ENCODE measurements around the gene NUP210. TPM values are rescaled to one million over a fixed set of nuclear protein-coding genes. Genes with fewer than 3 reads are reported as not detected.
"Not testable (repeated sequence)": the region's sequence is repeated elsewhere in the genome, so short reads cannot be mapped to it uniquely, and the experiment has no call there.

Gene NUP210
- total RNA-seq, 1 donor, result 140 TPM

DNA sequence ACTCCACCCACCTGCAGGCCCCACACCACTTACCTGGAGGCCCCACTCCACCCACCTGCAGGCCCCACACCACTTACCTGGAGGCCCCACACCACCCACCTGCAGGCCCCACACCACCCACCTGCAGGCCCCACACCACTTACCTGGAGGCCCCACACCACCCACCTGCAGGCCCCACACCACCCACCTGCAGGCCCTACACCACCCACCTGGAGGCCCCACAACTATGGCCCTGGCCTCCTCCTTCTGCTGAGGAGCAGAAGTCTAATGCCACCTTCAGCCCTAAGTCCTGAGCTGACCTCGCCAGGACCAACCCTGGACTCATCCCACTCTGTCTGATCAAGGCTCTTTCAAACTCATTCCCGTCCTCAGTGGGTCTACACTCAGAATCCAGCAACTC lies 42.4 kb downstream of the NUP210 start:
- DNase-seq (ENCODE audit: low read depth in 2 of 3, low spot score in 2 of 3), result not testable (repeated sequence)

DNA sequence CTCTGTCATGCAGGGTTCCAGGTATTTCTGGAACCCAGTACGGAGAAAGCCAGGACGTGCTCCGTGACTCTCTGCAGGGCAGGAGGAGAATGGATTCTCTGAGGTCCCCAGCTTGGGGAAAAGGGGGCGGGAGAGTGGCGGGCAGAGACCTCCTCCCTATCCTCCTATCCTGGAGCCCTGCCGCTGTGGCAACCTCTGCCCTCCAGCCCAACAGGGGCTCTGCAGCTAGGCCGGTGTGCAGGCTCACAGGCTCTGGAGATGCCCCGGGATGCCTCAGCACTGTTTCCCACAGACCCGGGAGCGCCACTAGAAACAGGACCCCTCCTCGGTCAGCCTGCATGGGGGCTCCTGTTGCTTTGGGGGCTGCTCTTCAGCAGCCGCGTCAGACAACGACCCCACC lies 43.1 kb downstream of the NUP210 start:
- DNase-seq (ENCODE audit: low read depth in 2 of 3, low spot score in 2 of 3), result no peak

DNA sequence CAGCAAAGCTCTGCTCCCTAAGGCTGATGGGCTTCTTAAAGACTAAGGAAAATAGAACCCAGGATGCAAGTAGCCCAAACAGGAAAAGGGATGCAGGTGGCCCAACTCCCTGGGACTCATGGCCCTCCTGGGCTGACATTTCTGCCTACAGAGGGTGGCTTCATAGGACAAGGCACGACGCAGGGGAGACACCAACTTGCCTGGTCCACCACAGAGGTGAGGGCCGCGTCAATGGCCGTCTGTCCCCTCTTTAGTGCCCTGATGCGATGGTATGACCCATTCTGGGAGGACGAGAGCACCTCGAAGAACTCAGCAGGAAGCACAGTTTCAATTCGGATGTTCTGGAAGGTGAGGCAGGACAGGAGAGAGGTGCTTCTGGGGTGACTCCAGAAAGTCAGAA lies 44.0 kb downstream of the NUP210 start:
- DNase-seq (ENCODE audit: low read depth in 2 of 3, low spot score in 2 of 3), result no peak

DNA sequence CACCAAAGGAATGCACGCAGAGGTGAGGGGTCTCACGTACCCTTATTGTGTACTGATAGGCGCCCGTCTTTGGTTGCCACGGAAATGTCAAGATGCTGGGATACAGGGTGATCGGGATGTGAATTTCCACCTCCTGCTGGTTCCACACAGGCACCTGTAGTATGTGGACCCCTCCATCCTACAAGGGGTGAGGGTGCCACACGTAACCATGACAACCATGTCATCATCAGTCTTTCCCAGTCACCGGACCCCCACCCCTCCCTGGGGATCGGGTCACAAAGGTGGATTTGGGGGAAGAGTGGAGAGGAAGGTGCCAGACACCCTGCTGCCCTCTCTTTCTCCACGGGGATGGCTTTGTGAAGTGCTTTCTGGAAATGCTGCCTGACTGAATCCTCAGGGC lies 44.7 kb downstream of the NUP210 start:
- DNase-seq (ENCODE audit: low read depth in 2 of 3, low spot score in 2 of 3), result no peak

DNA sequence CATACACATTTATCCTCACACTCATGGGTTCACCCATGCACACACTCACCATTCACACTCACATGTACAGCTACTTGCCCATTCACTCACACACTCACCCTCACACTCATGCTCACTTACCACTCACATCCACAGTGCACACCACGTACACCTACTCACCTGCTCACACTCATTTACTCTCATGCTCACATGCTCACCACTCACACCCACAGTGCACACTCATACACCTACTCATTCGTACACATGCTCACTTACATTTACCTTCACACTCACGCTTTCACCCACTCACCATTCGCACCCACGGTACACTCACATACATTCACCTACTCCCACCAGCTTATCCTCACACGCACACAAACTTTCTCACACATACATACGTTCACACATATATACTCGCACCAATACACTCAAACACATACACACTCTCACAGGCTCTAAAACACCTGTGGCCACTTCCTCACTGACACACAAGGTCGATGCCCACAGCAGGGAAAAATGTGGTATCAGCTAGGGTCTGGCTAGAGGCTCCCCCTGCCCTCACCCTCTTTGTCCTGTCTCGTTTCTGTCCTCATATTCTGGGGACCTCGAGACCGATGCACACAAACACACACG lies 46.0 kb downstream of the NUP210 start:
- DNase-seq (ENCODE audit: low read depth in 2 of 3, low spot score in 2 of 3), result no peak

DNA sequence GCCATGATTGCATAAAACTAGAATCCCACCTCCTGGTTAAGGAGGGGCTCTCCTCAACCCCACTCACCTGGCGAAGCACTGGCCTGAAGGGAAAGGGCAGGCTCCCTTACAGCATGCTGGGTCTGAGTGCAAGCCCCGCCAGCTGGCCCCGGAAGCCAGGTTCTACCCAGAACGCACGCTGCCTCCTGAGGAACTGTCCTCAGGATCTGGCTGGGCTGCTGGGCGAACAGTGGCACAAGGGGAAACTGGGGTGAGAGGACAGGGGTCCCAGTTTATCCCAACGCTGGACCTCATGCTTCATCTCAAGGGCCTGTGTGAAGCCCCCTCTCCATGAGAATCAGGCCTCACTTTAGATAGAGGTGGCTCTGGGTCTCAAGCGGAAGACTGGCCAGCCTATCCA lies 47.5 kb downstream of the NUP210 start:
- DNase-seq (ENCODE audit: low read depth in 2 of 3, low spot score in 2 of 3), result no peak

DNA sequence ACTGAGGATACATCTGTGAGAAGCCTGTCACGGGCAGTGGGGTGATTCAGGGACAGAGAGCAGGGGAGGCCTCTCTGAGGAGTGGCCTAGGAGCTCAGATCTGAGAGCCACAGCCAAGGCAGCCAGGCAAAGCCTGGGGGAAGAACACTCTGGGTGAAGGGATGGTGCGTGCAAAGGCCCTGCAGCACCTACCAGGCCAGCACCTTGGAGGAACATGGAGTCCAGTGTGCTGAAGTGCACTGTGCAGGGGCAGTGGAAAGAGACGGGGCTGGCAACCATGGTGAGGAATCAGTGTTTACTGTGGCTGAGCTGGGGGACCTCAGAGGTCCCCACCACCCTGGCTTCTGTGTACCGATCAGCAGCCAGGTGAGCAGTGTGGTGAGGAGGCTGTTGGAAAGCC lies 48.0 kb downstream of the NUP210 start:
- no peak for DNase-seq (ENCODE audit: low read depth in 2 of 3, low spot score in 2 of 3)

DNA sequence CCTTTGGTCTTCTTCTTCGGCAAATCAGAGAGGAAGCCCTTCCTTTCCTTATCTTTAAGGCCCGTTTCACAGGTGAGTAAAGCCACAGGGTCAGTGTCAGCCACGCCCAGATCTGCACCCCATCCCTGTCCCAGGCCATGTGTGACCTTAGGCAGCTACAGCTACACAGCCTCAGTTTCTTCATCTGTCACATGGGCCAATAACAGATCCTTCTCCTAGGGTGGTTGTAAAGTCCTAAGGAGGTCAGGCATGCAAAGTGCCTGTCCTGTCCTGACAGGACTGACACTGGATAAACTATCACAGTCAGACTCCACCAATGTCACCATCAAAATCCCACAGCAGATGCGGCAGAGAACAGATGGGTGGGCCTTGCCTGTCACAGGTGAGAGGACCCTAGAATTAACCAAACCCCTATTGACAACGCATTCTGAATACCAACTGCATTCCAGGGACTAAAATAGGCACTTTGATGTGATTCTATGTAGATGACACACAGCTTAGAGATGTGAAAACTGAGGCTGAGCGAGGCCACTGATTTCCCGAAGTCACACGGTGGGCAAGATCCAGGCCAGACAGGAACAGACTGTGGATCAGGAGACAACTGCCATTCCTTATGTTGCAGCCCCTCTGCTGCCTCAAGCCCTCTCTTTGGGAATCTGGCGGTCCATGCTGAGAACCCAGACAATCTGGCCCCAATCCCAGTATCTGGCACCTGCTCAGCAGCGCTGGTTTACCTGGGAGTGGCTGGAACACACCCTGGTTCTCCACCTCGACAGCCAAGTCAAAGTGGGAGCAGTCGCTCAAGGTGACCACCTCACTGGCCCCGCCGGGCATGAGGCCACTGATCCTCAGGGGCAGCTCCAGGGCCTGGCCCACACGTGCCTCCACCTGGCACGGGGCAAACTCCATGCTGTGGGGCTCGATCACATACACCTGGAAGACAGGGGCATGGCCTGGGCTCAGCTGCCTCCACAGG lies 48.7 kb downstream of the NUP210 start:
- DNase-seq (ENCODE audit: low read depth in 2 of 3, low spot score in 2 of 3), result no peak

DNA sequence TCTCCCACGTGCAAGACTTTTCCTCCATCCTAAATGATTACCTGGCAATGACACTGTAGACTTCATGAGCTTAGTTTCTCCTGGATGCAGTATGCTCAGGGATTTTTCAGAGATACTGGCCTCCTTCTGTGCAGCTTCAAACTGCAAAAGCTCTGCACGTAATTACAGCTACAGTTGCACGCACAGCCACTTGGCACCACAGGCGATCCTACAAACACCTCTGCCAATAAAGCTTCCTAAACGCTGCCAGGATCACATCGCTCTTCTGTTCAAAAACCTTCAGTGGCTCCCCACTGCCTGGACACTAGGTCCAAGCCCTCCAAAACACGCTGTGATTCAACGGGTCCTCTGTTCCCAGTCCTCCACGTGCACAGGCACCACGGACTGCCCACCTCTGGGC lies 49.5 kb downstream of the NUP210 start:
- no peak for DNase-seq (ENCODE audit: low read depth in 2 of 3, low spot score in 2 of 3)

DNA sequence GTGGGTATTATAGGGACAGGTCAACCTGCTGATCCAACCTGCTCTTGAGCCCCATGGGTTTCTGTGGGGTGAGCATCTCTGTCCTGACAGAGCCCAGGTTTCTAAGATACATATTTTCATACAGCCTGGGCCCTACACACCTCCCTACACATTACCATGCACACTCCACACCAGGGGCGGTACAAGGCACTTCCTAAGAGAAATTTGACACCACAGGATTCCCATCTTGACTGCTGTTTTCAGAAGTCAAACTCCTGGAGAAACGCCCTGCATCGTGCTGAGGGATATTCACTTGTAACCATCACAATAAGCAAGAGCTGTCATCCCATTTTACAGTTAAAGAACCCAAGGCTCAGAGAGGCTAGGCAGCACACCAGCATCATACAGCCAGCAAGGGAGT lies 50.1 kb downstream of the NUP210 start:
- no peak for DNase-seq (ENCODE audit: low read depth in 2 of 3, low spot score in 2 of 3)

DNA sequence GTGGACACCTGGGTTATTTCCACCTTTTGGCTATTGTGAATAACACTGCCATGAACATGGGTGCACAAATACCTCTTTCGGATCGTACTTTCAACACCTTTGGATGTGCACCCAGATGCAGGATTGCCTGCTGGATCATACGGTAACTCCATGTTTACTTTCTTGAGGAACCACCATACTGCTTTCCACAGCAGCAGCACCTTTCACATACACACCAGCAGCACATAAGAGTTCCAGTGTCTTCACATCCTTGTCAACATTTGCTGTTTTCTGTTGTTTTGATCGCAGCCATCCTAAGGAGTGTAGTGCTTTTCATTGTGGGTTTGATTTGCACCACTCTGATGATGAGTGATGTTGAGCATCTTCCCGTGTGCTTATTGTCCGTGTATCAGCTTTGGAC lies 51.3 kb downstream of the NUP210 start:
- no peak for DNase-seq (ENCODE audit: low read depth in 2 of 3, low spot score in 2 of 3)

DNA sequence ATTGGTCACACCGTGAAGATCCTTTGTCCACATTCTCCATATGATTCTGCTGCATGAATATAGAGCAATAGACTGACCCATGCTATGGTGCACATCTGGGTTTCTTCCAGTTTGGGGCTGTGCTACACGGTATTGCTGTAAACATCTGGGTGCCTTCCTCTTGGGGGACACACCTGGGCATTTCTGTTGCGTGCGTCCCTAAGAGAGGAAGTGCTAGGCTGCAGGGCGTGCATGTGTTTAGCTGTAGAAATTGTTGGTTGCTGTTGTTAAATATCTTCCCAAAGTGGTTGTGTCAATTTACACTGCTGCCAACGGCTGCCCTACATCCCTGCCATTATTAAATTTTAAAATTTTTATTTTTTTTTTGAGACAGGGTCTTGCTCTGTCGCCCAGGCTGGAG lies 52.4 kb downstream of the NUP210 start:
- DNase-seq (ENCODE audit: low read depth in 2 of 3, low spot score in 2 of 3), result no peak

DNA sequence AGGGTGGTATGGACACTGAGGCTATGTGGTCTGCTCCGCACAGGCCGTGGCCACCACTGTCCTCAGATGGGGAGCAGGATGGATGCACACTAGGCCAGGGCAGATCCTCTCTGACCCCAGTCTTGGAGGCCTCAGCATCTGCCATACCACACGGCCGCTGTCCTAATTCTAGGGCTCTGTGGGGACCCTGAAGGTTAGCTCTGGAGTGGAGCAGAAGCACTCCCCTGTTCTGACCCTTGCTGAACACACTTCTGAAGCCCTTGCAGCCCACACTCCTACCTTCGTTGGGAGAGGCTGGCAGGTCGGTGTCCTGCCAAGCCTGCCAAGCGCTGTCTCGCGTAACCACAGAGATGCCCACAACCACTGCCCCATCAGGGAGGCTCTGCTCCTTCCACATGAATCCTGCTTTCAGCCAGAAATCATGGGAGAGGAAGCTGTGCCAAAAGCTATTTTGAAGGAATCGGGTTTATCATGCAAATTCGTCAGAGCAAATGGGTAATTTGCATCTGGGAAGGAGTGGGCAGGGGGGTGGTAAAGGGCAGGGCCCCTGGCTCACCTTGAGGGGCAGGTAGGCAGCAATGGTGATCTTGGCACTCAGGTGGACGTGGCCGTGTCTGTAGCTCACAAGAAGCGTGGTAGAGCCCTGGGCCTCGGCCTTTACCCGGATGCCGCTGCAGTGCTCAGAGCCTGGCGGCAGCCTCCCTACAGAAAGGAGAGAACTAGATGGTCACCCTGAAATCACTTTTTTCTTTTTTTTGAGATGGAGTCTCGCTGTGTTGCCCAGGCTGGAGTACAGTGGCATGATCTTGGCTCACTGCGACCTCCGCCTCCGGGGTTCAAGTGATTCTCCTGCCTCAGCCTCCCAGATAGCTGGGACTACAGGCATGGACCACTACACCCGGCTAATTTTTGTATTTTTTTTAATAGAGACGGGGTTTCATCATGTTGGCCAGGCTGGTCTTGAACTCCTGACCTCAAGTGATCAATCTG lies 54.4 kb downstream of the NUP210 start:
- no peak for DNase-seq (ENCODE audit: low read depth in 2 of 3, low spot score in 2 of 3)

DNA sequence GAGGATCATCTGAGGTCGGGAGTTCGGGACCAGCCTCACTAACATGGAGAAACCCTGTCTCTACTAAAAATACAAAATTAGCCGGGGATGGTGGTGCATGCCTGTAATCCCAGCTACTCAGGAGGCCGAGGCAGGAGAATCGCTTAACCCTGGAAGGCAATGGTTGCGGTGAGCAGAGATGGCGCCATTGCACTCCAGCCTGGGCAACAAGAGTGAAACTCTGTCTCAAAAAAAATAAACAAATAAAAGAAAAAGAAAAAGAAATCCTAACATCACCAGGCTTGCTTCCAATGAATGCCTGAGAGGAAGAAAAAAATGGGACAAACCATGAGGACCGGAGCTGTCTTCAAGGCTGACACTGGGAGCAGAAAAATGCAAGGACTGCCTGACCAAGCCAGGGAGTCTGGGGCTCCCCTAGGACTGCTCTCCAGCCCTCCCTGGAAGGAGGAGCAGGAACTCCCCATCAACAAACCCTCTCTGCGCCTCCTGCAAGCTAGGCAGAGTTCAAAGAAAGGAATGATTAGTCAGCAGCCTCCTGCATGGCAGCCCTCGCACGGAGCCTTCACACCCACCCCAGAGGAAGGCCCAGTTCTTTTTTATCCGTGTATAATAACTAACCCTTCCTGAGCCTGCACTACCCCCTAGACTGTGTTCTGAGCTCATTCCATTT lies 55.4 kb downstream of the NUP210 start:
- DNase-seq (ENCODE audit: low read depth in 2 of 3, low spot score in 2 of 3), result no peak

DNA sequence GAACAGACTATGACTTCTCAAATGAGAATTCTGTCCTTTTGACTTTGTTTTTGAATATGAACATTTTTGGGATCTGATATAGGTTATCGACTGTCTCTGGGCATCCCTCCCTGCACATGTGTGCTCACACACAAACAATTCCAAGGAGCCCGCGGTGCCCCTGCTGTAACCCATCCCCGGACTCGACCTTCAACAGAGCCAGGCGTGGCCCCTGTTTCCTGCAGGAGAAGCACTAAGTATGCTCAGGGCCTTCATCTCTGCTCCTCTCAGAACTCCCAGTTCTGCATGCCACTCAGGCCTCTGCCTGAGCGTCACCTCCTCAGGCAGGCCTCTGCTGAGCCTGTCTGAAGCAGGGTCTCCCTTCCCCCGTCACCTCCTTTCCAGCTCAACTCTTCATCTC lies 57.6 kb downstream of the NUP210 start:
- no peak for DNase-seq (ENCODE audit: low read depth in 2 of 3, low spot score in 2 of 3)

DNA sequence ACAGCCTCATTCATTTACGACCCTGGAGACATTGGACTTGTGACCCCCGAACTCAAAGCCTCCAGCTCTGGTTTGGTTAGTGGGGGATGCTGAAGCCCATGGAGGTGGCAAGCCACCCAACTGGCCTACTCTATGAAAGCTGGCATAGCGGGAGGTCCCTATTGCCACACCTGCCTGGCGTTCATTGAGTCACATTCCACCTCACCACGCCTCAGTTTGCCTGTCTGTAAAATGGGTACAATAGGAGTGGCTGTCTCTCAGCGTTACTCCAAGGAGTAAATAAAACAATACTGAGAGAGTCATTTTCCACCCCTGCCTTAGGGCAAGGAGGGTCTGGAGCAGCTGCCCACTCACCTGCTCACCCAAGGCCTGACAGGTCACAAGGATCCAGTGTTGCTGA lies 60.2 kb downstream of the NUP210 start:
- DNase-seq (ENCODE audit: low read depth in 2 of 3, low spot score in 2 of 3), result no peak

DNA sequence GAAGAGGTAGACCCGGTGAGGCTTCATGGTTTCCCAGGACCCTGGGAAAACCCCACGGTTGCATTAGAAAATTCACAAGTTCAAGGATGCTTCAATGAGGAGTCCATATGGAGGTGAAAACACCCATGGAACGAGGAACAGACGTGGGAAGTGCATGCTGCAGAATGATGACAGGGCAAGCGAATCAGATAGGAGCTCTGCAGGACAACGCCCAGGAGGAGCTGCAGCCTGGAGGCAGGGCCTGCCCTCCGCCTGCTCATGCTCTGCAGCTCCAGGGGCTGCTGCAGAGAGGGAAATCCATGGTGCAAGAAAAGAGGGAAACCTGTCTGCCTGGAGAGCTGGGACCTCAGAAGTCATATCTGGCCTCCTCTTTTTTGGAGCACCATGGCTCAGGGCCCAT lies 61.5 kb downstream of the NUP210 start:
- no peak for DNase-seq (ENCODE audit: low read depth in 2 of 3, low spot score in 2 of 3)

DNA sequence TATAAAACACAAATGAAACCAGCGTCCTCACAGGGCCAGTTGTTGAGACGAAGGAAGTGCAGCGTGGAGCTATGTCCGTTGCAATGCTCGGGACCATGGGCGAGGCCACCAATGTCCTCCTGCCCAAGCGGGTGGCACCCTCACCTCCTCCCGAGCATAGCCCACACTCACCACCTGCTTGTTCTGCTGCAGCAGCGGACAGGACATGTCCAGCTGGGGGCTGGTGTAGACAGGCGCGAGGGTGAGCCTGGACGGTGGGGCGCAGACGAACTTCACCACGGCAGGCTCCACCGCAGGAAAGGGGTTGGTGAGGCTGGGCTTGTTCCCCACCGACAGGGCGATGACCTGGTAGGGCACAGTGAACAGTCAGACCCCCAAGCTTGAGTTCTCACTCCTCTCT lies 62.1 kb downstream of the NUP210 start:
- DNase-seq (ENCODE audit: low read depth in 2 of 3, low spot score in 2 of 3), result no peak

DNA sequence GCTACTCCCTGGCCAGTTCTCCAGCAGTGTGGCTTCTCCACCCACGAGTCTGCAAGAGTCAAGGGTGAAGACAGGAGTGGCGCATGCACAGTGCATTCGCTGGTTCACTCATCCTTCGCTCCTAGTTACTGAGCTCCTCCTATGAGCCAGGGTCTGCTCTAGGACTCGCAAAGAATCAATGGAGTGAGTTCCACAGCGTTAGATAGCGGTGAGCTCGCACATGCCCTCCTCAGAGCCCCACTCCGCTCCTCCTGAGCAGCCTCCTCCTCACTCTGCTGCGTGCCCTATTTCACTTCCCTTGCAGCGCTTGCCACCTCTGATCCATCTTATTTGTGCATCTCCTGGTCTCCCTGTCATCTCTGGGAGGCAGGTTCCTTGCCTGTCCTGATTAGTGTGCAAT lies 63.0 kb downstream of the NUP210 start:
- DNase-seq (ENCODE audit: low read depth in 2 of 3, low spot score in 2 of 3), result no peak

DNA sequence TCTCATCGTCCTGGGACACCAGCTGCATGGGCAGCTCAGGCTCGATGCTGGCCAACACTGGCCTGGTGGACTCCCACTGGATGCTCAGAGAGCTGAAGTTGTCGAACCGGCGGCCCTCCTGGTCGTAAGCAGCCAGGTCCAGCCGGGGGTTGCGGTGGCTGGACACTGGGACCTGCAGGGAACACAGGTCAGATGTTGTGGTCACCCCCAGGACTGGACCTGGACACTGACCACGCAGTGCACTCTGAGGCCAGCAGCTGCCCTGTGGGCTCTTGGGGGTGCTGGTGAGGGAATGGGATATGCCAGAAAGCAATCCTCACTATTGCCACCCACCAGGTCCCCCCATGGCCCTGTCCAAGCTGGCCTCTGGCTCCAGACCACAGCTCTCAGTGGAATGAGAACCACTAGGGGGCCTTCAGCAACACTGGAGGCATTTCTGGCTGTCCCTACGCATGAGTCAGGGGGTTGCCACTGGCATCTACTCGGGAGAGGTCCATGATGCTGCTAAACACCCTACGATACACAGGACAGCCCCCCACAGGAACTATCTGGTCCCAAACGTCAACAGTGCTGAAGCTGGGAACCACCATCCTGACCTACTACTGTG lies 66.1 kb downstream of the NUP210 start:
- DNase-seq (ENCODE audit: low read depth in 2 of 3, low spot score in 2 of 3), result peak in 1 of 3 donors; percentile 18

All from hematopoietic multipotent progenitor cell (in vitro differentiated cells).